A549 (cell line): Measurements from ENCODE around the gene NRARP. TPM values are rescaled to one million over a fixed set of nuclear protein-coding genes. Genes with fewer than 3 reads are reported as not detected.

Experiments
- ATAC-seq, 2 experiments: fragments of 200-7000 bp in 1 of 2; fragments of >200 bp in 1 of 2; cut with Nextera tagmentation in 1 of 2; cut with Tn5 transposase in 1 of 2; 3 replicates each; pipeline versions ENCODE4 v1.8.0 to v1.9.1; 2018 to 2020; ENCODE audit warnings: mild to moderate bottlenecking in 1 of 2, moderate library complexity in 1 of 2
- CTCF ChIA-PET: fragments of 300-600 bp; sonication (Branson Sonifier 250); formaldehyde crosslinking; extraction: SDS; loops from one replicate; lab custom pipeline; 2021; ENCODE audit warnings: antibody characterized with exemption, inconsistent platforms; lab: Yijun Ruan, JAX
- POLR2A ChIA-PET: fragments of 350-600 bp; formaldehyde crosslinking; extraction: SDS; loops from one replicate; lab custom pipeline; 2021; ENCODE audit warnings: antibody characterized with exemption, inconsistent platforms; lab: Yijun Ruan, JAX
- DNase-seq, 2 experiments: peaks; one replicate each; pipeline versions ENCODE4 v3.0.0 to v3.0.0-alpha.2; 2011 to 2016; ENCODE audit warnings: low read depth in 1 of 2, low spot score in 1 of 2
- FAIRE-seq: peaks from 2 replicates; lab custom pipeline; 2011; peaks lifted over from hg19 to GRCh38; lab: Jason Lieb, UNC
- H3K27ac ChIP-seq, 2 experiments: fragments of >200 bp; sonication (Bioruptor Twin); formaldehyde crosslinking; 3 replicates each; pipeline ENCODE4 v1.5.1; 2016 to 2017
- H3K4me1 ChIP-seq: fragments of >200 bp; sonication (Bioruptor Twin); formaldehyde crosslinking; 3 replicates; pipeline ENCODE4 v1.6.1; 2016
- H3K4me2 ChIP-seq: fragments of >200 bp; sonication (Bioruptor Twin); formaldehyde crosslinking; 3 replicates; pipeline ENCODE4 v1.6.1; 2016
- H3K4me3 ChIP-seq: fragments of >200 bp; sonication (Bioruptor Twin); formaldehyde crosslinking; 3 replicates; pipeline ENCODE4 v1.5.1; 2016
- H3K9me3 ChIP-seq: fragments of >200 bp; sonication (Bioruptor Twin); formaldehyde crosslinking; 3 replicates; pipeline ENCODE4 v1.6.1; 2016
- CBX8 ChIP-seq: fragments of 200-600 bp; sonication (generic); IDR thresholded peaks from 2 replicates; pipeline ENCODE4 v1.6.1; 2016
- CHD2 ChIP-seq: fragments of 150-350 bp; IDR thresholded peaks from 2 replicates; pipeline ENCODE4 v1.6.1; 2014; ENCODE audit warnings: low read length; ENCODE audit not compliant: partially characterized antibody
- EHF ChIP-seq: fragments of 250-450 bp; sonication (Bioruptor Pico); IDR thresholded peaks from 2 replicates; pipeline ENCODE4 v1.5.0; 2020; ENCODE audit warnings: mild to moderate bottlenecking
- EHMT2 ChIP-seq: fragments of 200-600 bp; sonication (generic); IDR thresholded peaks from 2 replicates; pipeline ENCODE4 v1.6.1; 2016; ENCODE audit warnings: antibody characterized with exemption, low read depth, mild to moderate bottlenecking, moderate library complexity
- EP300 ChIP-seq, 2 experiments: fragments of >200 bp; sonication (Bioruptor Twin); formaldehyde crosslinking; IDR thresholded peaks; 2 replicates in 1 of 2; 3 replicates in 1 of 2; pipeline ENCODE4 v1.6.1; 2016 to 2017
- JUN ChIP-seq, 2 experiments: fragments of >200 bp; sonication (Bioruptor Twin); formaldehyde crosslinking; IDR thresholded peaks; 2 replicates in 1 of 2; 3 replicates in 1 of 2; pipeline ENCODE4 v1.6.1; 2016 to 2017
- MAZ ChIP-seq: fragments of 150-350 bp; IDR thresholded peaks from 2 replicates; pipeline ENCODE4 v1.6.1; 2014; ENCODE audit warnings: antibody characterized with exemption, low read depth, low read length, borderline replicate concordance
- NPAS2 ChIP-seq: fragments of 250-450 bp; sonication (Bioruptor Pico); IDR thresholded peaks from 2 replicates; pipeline ENCODE4 v1.8.0; 2022; ENCODE audit warnings: mild to moderate bottlenecking, moderate library complexity, borderline replicate concordance
- RAD21 ChIP-seq, 2 experiments: fragments of >200 bp in 1 of 2; sonication (Bioruptor Twin) in 1 of 2; formaldehyde crosslinking in 1 of 2; IDR thresholded peaks in 1 of 2; conservative IDR thresholded peaks in 1 of 2; 2 replicates in 1 of 2; 3 replicates in 1 of 2; pipeline ENCODE4 v1.6.1; 2012 to 2018; ENCODE audit warnings: inconsistent platforms in 1 of 2
- RFX5 ChIP-seq: fragments of 450-650 bp; IDR thresholded peaks from 2 replicates; pipeline ENCODE4 v1.7.1; 2014; ENCODE audit warnings: antibody characterized with exemption, mild to moderate bottlenecking, moderate library complexity
- SMC3 ChIP-seq: fragments of >200 bp; sonication (Bioruptor Twin); formaldehyde crosslinking; IDR thresholded peaks from 3 replicates; pipeline ENCODE4 v1.6.1; 2018; ENCODE audit warnings: inconsistent platforms
- ZC3H11A ChIP-seq: fragments of 450-650 bp; IDR thresholded peaks from 2 replicates; pipeline ENCODE4 v1.6.1; 2014; ENCODE audit warnings: antibody characterized with exemption, mild to moderate bottlenecking
- ZFP36 ChIP-seq: fragments of 450-650 bp; IDR thresholded peaks from 2 replicates; pipeline ENCODE4 v1.6.1; 2014; ENCODE audit warnings: borderline replicate concordance; ENCODE audit not compliant: partially characterized antibody
- WGBS: methylation state at CpG from one replicate; pipeline ENCODE4 v1.1.6; 2017; ENCODE audit errors: missing lambda C conversion rate; 5-methylcytosine and 5-hydroxymethylcytosine counted together
- polyA plus RNA-seq, 4 experiments: library from polyadenylated mRNA; depleted of rRNA in 3 of 4; stranded (reverse); fragments of >200 nt; fragmentation: RNase III in 1 of 4; extraction: RNeasy Plus Mini Kit Qiagen cat#74134 plus additional on column Dnase treatment in 1 of 4; gene quantifications; 2 replicates in 3 of 4; 3 replicates in 1 of 4; pipeline ENCODE4 v1.2.3, GENCODE V29; 2011 to 2017
- TF ChIP-seq, protein P1 (sequence below): fragments of >200 bp; sonication (Bioruptor Twin); formaldehyde crosslinking; IDR thresholded peaks from 3 replicates; pipeline ENCODE4 v1.6.1; 2016
- TF ChIP-seq, protein P2 (sequence below): fragments of >200 bp; sonication (Bioruptor Twin); formaldehyde crosslinking; IDR thresholded peaks from 2 replicates; pipeline ENCODE4 v1.6.1; 2016
- TF ChIP-seq, protein P3 (sequence below): IDR thresholded peaks from 2 replicates; pipeline ENCODE4 v1.6.1; 2012; ENCODE audit warnings: low read depth, borderline replicate concordance
- TF ChIP-seq, protein P4 (sequence below): fragments of >200 bp; sonication (Bioruptor Twin); formaldehyde crosslinking; IDR thresholded peaks from 3 replicates; pipeline ENCODE4 v1.5.1; 2016

Gene NRARP
- polyA plus RNA-seq, 2 of the 4 experiments (the other 2 are of a cell fraction), result 1.3 to 5.1 TPM

DNA sequence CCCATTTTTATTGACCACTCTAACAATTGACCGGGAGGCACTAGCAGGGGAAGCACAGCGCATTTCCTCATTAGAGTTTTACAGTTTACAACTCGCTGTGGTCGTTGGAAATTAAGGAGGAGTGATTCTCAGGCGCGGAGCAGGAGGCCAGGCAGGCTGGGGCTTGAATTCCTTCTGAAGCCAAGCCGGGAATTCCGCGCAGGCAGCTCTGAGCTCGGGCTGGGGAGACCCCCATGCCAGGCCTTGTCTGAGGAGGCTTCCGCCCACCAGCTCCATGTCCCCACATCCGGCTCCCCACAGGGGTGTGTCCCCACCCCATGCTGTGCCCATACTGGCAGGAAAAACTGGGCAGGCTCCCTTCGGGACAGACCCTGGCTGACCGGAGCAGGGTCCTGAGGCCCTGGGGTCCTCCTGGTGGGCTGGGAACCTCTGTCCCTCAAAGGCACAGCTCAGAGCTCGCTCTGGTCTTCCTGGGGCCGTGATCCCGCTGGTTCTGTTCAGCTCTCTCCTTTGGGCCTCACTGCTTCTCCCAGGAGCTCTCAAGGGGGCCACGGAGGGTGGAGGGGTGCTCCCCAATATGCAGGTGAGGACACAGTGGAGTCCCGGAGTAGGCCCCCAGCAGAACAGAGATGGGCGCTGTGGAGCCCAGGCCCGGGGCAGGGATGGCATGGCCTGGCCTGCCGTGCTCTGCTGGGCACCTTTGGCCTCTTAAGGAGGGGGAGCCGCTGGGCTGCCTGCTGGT, 1.3 kb upstream of the NRARP start:
- no peak for TF ChIP-seq ZFP36
- no peak for TF ChIP-seq ZC3H11A
- TF ChIP-seq CBX8, result no peak
- TF ChIP-seq JUN (IDR thresholded peaks at IDR 0.05), result no peak
- TF ChIP-seq, protein P1, sequence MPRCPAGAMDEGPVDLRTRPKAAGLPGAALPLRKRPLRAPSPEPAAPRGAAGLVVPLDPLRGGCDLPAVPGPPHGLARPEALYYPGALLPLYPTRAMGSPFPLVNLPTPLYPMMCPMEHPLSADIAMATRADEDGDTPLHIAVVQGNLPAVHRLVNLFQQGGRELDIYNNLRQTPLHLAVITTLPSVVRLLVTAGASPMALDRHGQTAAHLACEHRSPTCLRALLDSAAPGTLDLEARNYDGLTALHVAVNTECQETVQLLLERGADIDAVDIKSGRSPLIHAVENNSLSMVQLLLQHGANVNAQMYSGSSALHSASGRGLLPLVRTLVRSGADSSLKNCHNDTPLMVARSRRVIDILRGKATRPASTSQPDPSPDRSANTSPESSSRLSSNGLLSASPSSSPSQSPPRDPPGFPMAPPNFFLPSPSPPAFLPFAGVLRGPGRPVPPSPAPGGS, result no peak
- TF ChIP-seq MAZ, result no peak
- no peak for TF ChIP-seq RFX5
- no peak overlapping the region for H3K4me3 ChIP-seq
- no peaks in the 10 kb centered on the region for H3K9me3 ChIP-seq
- H3K27ac ChIP-seq, result peak overlapping the region in 1 of 2 experiments; percentile 90; a peak in 3 of 6 replicates
- peaks cover 19% of the 10 kb centered on the region for H3K4me1 ChIP-seq
- FAIRE-seq (no peak), DNase-seq (no peak), ATAC-seq (no peak)
- H3K4me2 ChIP-seq, result no peak overlapping the region; the same call in 2 of the 3 replicates
- WGBS, result 87% methylated on average over 18 of the region's 23 CpGs
- CTCF ChIA-PET, result interaction anchor here (0.6 to 4.4 kb wide), 19 partner anchors 9 to 310 kb away, joined by 3 to 51 read pairs (median 4); partner anchors contain the start of genes ENTPD8, EXD3, NELFB and NOXA1
- POLR2A ChIA-PET, result interaction anchor here (1.4 kb wide), 1 partner anchor 10 kb away, joined by 6 read pairs; no protein-coding TSS in a partner anchor

DNA sequence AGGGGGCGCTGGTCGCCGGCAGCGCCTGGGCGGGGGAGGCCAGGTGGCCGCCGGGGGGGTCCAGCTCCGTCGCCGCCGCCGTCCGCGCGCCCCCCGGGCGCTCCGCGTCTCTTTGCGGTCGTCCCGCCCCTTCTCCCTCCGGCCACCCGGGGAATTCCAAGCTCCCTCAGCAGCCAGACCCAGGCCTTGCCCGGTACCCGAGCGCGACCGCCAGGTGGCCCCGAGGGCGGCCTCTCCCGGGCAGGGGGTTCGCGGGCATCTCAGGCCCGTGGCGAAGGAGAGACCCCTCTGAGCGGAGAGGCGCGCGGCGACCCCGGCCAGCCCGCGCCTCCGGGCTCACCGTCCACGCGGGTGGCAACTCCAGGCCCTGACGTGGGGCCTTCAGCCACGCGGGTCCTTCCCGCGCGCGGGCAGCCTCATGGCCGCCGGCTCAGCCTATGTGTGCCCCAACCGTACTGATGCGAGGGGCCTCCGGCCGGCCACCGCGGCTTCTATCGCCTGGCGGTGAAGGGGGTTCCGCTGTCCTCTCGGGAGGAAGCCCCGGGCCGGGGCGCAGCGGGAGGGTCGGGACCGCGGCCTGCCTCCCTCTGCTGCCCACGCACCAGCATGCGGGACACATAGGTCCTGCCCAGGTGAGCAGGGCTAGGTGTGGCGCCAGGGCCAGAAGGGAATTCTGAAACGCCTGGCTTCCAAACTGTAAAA, 529 bp upstream of the NRARP start:
- H3K4me1 ChIP-seq, result peaks cover 19% of the 10 kb centered on the region
- POLR2A ChIA-PET, result interaction anchor here (0.6 to 2.2 kb wide), 14 partner anchors 9 to 232 kb away, joined by 3 to 19 read pairs (median 6); partner anchors contain the start of genes EXD3, NOXA1, NSMF and TOR4A
- DNase-seq, result peak in 1 of 2 experiments; percentile 77
- TF ChIP-seq, protein P2, sequence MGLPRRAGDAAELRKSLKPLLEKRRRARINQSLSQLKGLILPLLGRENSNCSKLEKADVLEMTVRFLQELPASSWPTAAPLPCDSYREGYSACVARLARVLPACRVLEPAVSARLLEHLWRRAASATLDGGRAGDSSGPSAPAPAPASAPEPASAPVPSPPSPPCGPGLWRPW, result no peak
- TF ChIP-seq, protein P3, sequence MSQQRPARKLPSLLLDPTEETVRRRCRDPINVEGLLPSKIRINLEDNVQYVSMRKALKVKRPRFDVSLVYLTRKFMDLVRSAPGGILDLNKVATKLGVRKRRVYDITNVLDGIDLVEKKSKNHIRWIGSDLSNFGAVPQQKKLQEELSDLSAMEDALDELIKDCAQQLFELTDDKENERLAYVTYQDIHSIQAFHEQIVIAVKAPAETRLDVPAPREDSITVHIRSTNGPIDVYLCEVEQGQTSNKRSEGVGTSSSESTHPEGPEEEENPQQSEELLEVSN, result peak; percentile 29; the same call in 1 of the 2 replicates
- TF ChIP-seq CHD2, result no peak
- TF ChIP-seq SMC3, result peak; percentile 51
- no peak for TF ChIP-seq EHF (CRISPR knock-in tag)
- no peak for TF ChIP-seq NPAS2
- 0 out of 5 replicates have a peak, but pooled peaks of 1 of the 2 experiments have one; percentile 24 for TF ChIP-seq JUN (IDR thresholded peaks at IDR 0.05)
- TF ChIP-seq EP300 (IDR thresholded peaks at IDR 0.05), result no peak
- TF ChIP-seq RAD21 (conservative IDR thresholded peaks at IDR 0.05 in 1 of 2, IDR thresholded peaks at IDR 0.05 in 1 of 2), result peak; percentile 16 to 40; a peak in 3 of 5 replicates
- TF ChIP-seq, protein P1, result 0 out of 3 replicates have a peak, but pooled peaks have one; percentile 1
- TF ChIP-seq, protein P4, sequence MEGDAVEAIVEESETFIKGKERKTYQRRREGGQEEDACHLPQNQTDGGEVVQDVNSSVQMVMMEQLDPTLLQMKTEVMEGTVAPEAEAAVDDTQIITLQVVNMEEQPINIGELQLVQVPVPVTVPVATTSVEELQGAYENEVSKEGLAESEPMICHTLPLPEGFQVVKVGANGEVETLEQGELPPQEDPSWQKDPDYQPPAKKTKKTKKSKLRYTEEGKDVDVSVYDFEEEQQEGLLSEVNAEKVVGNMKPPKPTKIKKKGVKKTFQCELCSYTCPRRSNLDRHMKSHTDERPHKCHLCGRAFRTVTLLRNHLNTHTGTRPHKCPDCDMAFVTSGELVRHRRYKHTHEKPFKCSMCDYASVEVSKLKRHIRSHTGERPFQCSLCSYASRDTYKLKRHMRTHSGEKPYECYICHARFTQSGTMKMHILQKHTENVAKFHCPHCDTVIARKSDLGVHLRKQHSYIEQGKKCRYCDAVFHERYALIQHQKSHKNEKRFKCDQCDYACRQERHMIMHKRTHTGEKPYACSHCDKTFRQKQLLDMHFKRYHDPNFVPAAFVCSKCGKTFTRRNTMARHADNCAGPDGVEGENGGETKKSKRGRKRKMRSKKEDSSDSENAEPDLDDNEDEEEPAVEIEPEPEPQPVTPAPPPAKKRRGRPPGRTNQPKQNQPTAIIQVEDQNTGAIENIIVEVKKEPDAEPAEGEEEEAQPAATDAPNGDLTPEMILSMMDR, result peak; percentile 90
- no peak for TF ChIP-seq EHMT2
- TF ChIP-seq, all 56 proteins: peak for 6
- CTCF ChIA-PET, result interaction anchor here (0.7 to 4.4 kb wide), 51 partner anchors 8 to 286 kb away, joined by 3 to 51 read pairs (median 4); partner anchors contain the start of genes ENTPD8, EXD3, NELFB and NOXA1
- H3K27ac ChIP-seq, result peak overlapping the region; percentile 58 to 90
- FAIRE-seq, result no peak
- H3K9me3 ChIP-seq, result no peaks in the 10 kb centered on the region
- WGBS, result 93% methylated on average over 11 of the region's 78 CpGs
- peak overlapping the region; percentile 84 for H3K4me2 ChIP-seq
- ATAC-seq, result peak; percentile 54 to 61
- peak overlapping the region; percentile 49 for H3K4me3 ChIP-seq
